SK-N-MC (cell line): ENCODE results near the gene ADAMTS15.

ENCODE experiments used
- EZH2 ChIP-seq: fragments of 200-600 bp; sonication (generic); IDR thresholded peaks from one replicate; pipeline ENCODE4 v1.6.1; 2017; ENCODE audit warnings: antibody characterized with exemption
- POLR2AphosphoS5 ChIP-seq: IDR thresholded peaks from 2 replicates; pipeline ENCODE4 v1.6.1; 2012; ENCODE audit warnings: mild to moderate bottlenecking, low read depth, low read length, borderline replicate concordance

- TF ChIP-seq POLR2AphosphoS5 (no peak), EZH2 (no peak)
These were observed 9.9 kb downstream of the ADAMTS15 start for GRCh38 chr11:130458410-130458729.
